HuH-7.5 (cell line): ENCODE data around the gene USP24.

Source experiments
- DNase-seq: peaks from one replicate; pipeline ENCODE4 v3.0.0; 2011; ENCODE audit warnings: low spot score

Gene USP24

DNA sequence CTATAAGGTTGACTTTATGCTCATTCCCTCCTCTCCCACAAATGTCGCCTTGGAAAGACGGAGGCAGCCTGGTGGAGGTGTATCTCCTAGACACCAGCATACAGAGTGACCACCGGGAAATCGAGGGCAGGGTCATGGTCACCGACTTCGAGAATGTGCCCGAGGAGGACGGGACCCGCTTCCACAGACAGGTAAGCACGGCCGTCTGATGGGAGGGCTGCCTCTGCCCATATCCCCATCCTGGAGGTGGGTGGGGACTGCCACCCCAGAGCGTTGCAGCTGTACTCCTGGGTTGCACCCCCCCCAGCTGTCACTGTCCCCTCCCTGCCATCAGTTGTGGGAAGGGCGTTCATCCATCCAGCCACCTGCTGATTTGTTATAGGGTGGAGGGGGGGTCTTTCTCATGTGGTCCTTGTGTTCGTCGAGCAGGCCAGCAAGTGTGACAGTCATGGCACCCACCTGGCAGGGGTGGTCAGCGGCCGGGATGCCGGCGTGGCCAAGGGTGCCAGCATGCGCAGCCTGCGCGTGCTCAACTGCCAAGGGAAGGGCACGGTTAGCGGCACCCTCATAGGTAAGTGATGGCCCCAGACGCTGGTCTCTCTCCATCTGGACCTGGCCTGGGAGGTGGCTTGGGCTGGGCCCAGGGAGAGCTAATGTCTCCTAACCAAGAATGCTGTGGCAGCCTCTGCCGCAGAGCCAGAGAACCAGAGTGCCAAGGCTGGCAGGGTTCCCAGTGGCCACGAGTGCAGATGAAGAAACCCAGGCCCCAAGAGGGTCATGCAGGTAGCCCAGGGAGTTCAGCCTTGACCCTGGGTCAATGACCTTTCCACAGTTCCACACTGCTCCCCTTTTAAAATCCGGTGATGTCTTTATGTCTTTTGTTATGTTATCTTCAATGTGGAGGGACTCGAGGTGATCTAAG, 162.7 kb downstream of the USP24 start:
- no peak for DNase-seq

- DNase-seq = no peak
Observed at GRCh38 chr1:55051621-55052020, 163.5 kb downstream of the USP24 start.

GRCh38 chr1:55051169-55051568, 164.0 kb downstream of the USP24 start:
- no peak for DNase-seq

- no peak for DNase-seq
Observed at GRCh38 chr1:55050283-55050682, 164.9 kb downstream of the USP24 start.

DNA sequence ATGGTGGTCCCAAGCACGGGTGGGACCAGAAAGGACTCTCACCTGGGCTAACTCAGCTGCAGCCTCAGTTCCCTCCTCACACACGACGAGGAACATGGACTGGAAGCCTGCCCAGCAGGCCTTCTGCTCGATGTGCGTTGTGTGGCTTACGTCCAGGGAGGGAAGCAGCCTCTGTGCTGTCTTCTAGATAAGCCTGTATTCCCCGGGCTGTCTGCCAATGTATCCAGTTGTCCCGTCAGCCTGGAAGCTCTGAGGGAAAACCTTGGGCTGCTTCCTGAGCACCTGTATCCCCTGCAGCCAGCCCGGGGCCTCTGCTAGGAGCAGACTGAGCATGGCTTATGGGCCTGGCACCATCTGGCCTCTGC, 165.3 kb downstream of the USP24 start:
- no peak for DNase-seq

- no peak for DNase-seq
Observed at GRCh38 chr1:55049271-55049913, 165.8 kb downstream of the USP24 start.

DNA sequence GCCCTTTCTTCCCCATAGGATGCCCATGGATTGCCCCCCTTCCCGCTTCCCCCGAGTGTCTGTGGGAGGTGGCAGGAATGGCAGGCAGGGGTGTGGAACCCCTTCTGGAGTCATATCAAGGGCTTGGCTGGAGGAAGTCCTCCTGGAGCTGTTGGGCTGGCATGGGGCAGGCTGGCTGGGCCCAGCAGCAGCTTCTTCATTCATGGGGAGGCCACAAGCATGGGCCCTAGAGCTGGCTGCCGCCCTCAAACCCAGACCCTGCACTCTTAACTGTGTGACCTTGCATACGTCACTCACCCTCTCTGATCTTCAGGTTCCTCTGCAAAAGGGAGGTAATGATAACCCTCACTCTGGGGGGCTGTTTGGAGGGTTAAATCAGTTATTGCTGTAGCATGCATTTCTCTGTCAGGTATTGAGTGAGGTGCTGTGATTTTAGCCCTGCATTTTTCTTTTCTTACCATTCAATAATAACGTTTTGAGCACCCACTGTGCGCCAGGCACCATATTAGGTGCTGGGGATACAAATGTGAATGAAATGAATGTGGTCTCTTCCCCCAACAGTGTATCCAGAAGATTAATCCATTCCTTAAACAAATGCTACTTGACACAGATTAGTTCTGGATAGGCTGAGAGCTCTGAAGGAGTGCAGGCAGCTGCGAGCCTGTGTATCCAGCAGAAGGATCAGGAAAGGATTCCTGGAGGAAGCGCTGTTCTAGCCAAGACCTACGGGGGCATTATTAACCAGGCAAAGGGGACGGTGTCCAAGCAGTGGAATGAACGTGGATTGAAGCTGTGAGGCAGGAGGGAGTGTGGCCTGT, 166.5 kb downstream of the USP24 start:
- DNase-seq = no peak

DNA sequence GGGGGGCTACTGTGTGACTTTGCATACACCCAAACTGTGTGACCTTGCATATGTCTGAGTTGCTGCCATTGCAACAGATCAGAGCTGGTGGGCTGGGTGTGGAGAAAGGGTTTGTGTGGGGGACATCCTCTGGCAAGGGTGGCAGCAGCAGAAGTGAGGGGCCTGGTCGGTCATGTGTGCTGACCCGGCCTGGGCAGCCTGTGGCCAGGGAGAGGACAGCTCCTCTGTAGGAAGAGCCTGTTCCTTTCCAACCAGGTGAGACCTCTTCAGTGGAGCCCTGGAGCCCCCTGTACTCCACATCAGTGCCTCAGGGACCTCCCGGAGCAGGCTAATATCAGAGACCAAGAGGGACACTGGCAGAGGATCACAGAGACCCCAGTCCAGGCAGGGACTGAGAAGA, 167.6 kb downstream of the USP24 start:
- DNase-seq = no peak

DNA sequence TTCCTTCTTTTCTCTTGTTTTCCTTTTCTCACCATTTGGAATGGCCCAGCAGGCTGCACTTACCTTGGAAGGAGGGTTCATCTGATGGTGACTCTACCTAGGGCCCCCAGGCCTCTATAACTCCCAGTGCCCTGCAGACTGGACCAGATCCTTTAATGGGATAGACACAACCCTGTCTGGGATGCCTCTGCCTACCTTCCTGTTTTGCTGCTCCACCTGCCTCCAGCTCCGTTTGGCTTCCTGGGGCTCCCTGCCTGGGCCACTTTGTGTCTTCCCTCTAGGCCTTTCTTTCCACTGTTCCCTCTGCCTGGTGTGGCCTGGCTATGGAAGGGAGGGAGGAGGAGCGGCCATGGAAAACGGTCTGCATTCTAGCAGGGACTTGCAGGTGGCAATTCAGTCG, 168.3 kb downstream of the USP24 start:
- no peak for DNase-seq

DNA sequence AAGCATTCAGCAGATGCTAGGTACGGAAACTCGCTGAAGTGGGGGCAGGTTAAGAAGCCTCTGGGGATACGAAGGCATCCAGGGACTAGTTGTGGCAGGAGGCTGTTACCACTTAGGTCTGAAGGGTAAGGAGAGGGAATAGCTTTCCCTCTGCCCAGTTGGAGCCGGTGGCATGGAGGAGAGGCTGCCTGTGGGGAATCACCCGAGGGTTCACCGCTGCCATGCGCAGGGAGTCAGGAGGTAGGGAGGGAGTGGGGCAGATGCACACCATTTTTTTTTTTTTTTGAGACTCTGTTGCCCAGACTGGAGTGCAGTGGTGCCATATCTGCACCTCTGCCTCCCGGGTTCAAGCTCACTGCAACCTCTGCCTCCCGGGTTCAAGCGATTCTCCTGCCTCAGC, 169.7 kb downstream of the USP24 start:
- DNase-seq = no peak

- DNase-seq = no peak
Observed at GRCh38 chr1:55044617-55045397, 170.4 kb downstream of the USP24 start.

GRCh38 chr1:55043726-55044125, 171.4 kb downstream of the USP24 start:
- DNase-seq = no peak

DNA sequence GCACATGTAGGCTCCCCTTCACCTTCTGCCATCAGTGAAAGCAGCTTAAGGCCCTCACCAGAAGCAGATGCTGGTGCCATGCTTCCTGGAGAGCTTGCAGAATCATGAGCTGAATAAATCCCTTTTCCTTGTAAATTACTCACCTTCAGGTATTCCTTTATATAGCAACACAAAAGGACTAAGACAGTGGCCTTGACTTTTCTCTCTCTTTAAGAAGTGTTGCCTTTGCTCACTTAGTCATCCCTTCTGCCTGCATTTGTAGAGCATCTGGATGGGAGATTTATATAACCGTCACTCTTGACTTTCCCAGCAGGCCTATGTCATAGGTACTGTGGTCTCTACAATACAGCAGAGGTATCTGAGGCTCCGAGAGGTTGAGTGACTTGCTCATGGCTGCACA, 172.2 kb downstream of the USP24 start:
- DNase-seq = no peak

DNA sequence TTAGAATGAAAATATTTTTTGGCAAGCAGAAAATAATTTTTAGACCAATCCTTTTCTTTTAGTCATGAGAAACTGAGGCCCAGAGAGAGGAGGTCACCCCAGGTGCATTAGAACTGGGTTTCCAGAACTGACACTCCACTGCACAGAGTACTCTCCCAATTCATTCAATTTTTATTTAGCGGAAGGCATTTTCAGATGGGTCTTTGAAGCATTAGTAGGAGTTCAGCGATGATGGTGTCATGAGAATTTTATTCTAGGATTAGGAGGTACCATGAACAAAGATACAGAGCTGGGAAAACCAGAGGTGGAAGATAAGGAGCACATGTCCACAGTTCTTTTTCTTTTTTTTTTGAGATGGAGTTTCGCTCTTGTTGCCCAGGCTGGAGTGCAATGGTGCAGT, 173.6 kb downstream of the USP24 start:
- DNase-seq = no peak

DNA sequence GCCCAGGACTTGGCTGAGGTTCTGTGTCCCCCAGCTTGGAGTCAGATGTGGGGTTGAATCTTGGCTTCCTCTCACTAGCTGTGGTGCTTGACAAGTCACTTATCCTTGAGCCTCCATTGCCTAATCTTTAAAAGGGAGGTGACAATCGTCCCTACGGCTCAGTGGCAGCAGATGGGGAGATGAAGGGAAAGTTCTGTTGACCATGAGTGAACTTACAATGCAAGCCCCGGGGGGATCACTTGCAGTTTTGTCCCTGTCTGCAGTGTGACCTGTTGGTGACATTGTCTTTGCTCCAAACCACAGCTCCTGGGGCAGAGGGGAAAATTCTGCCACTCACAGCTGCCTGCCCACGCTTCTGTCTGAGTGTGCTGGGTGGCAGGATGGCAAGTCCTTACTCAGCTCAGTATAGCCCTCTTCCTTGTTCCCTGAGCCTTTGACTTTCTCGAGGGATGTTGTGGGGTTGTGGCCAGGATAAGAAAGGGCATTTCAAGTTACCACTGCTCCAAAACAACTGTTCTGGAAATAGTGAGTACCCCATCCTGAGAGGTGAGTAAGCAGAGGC, 174.2 kb downstream of the USP24 start:
- DNase-seq = no peak

DNA sequence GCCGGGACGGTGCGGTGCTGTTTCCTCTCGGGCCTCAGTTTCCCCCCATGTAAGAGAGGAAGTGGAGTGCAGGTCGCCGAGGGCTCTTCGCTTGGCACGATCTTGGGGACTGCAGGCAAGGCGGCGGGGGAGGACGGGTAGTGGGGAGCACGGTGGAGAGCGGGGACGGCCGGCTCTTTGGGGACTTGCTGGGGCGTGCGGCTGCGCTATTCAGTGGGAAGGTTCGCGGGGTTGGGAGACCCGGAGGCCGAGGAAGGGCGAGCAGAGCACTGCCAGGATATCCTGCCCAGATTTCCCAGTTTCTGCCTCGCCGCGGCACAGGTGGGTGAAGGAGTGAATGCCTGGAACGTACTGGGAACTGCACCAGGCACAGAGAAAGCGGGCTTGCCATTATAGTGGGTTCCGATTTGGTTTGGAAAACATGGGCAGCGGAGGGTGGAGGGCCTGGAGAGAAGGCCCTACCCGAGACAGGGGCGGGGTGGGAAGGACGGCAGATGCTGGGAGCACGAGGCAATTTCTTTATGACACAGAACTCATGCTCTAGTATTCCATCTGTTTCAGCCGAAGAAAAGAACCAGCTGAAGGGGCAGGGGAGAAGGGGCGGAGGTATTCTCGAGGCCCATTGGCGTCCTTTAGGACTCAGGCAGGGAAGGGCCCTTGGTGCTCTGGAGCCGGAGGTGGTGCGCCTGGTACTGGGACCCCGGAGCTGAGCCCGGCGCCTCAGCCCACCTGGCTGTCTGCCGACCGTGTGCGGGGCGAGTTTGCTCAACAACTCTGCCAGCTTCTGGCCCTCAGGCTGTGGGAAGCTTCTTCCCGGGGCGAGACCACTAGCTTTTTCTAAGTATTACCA, 174.9 kb downstream of the USP24 start:
- no peak for DNase-seq

DNA sequence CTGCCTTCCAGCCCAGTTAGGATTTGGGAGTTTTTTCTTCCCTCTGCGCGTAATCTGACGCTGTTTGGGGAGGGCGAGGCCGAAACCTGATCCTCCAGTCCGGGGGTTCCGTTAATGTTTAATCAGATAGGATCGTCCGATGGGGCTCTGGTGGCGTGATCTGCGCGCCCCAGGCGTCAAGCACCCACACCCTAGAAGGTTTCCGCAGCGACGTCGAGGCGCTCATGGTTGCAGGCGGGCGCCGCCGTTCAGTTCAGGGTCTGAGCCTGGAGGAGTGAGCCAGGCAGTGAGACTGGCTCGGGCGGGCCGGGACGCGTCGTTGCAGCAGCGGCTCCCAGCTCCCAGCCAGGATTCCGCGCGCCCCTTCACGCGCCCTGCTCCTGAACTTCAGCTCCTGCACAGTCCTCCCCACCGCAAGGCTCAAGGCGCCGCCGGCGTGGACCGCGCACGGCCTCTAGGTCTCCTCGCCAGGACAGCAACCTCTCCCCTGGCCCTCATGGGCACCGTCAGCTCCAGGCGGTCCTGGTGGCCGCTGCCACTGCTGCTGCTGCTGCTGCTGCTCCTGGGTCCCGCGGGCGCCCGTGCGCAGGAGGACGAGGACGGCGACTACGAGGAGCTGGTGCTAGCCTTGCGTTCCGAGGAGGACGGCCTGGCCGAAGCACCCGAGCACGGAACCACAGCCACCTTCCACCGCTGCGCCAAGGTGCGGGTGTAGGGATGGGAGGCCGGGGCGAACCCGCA, 175.7 kb downstream of the USP24 start, which contains the start of gene PCSK9:
Gene PCSK9, plus strand, starts transcription at position 207 of the 741 bp plus-strand sequence. Its CDS starts 290 bp downstream, at position 497.
- peak; percentile 80 for DNase-seq

- DNase-seq = no peak
Observed at GRCh38 chr1:55038974-55039341, 176.2 kb downstream of the USP24 start.

- no peak for DNase-seq
Observed at GRCh38 chr1:55038552-55038838, 176.7 kb downstream of the USP24 start.
